ENCODE results near the gene SIGLEC7.

DNA sequence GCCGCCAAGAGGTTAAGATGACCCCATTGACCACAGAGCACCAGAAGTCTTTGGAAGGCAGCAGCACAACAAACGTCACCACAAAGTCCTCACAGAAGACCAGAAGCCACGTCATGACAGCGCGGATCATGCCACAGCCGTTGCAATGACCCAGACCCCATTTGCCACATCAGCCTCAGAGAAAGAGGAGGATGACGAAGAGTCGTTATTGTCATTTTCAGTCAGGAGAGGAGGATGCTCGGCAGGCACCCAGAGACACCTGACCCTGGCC is 53.1 kb downstream of the SIGLEC7 start:
- TF ChIP-seq, protein P1, sequence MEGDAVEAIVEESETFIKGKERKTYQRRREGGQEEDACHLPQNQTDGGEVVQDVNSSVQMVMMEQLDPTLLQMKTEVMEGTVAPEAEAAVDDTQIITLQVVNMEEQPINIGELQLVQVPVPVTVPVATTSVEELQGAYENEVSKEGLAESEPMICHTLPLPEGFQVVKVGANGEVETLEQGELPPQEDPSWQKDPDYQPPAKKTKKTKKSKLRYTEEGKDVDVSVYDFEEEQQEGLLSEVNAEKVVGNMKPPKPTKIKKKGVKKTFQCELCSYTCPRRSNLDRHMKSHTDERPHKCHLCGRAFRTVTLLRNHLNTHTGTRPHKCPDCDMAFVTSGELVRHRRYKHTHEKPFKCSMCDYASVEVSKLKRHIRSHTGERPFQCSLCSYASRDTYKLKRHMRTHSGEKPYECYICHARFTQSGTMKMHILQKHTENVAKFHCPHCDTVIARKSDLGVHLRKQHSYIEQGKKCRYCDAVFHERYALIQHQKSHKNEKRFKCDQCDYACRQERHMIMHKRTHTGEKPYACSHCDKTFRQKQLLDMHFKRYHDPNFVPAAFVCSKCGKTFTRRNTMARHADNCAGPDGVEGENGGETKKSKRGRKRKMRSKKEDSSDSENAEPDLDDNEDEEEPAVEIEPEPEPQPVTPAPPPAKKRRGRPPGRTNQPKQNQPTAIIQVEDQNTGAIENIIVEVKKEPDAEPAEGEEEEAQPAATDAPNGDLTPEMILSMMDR (conservative IDR thresholded peaks at IDR 0.05; ENCODE audit: low read depth, low read length): no peak
- TF ChIP-seq EZH2phosphoT487 (IDR thresholded peaks at IDR 0.05; ENCODE audit: borderline replicate concordance, low read length) (no peak), EZH2 (IDR thresholded peaks at IDR 0.05; ENCODE audit: low read length, unreplicated experiment) (no peak)

Measured in PC-3 (cell line).